Ovary (tissue), 3 donors: Measurements from ENCODE around the gene CDSN.

Source experiments
- EP300 ChIP-seq: sonication (generic); formaldehyde crosslinking; IDR thresholded peaks from one replicate; pipeline ENCODE4 v1.6.1; 2017; ENCODE audit warnings: antibody characterized with exemption
- POLR2A ChIP-seq: fragments of 450-650 bp; IDR thresholded peaks from one replicate; pipeline ENCODE4 v1.6.1; 2017; ENCODE audit warnings: antibody characterized with exemption, mild to moderate bottlenecking, moderate library complexity
- TF ChIP-seq, protein P1 (sequence below), 3 donors: fragments of 450-650 bp in 2 of 3; fragments of 200-600 bp in 1 of 3; IDR thresholded peaks; one replicate each; pipeline versions ENCODE4 v1.5.1 to v1.8.0; 2016 to 2022; ENCODE audit warnings: antibody characterized with exemption in 3 of 3, mild to moderate bottlenecking in 1 of 3
- donor health status: DM: no; HTN: no; CAD: no.

GRCh38 chr6:31081872-31082271 lies 38.4 kb downstream of the CDSN start:
- TF ChIP-seq, protein P1, sequence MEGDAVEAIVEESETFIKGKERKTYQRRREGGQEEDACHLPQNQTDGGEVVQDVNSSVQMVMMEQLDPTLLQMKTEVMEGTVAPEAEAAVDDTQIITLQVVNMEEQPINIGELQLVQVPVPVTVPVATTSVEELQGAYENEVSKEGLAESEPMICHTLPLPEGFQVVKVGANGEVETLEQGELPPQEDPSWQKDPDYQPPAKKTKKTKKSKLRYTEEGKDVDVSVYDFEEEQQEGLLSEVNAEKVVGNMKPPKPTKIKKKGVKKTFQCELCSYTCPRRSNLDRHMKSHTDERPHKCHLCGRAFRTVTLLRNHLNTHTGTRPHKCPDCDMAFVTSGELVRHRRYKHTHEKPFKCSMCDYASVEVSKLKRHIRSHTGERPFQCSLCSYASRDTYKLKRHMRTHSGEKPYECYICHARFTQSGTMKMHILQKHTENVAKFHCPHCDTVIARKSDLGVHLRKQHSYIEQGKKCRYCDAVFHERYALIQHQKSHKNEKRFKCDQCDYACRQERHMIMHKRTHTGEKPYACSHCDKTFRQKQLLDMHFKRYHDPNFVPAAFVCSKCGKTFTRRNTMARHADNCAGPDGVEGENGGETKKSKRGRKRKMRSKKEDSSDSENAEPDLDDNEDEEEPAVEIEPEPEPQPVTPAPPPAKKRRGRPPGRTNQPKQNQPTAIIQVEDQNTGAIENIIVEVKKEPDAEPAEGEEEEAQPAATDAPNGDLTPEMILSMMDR (IDR thresholded peaks at IDR 0.05), result no peak
- TF ChIP-seq EP300, result no peak
- no peak for TF ChIP-seq POLR2A
